Heart left ventricle (tissue), 16 donors: ENCODE data around the gene NCAPH2. TPM values are rescaled to one million over a fixed set of nuclear protein-coding genes. Genes with fewer than 3 reads are reported as not detected.

Experiments
- ATAC-seq, 4 donors: fragments of 200-7000 bp; cut with Tn5 transposase; one replicate each; pipeline ENCODE4 v1.9.1; 2020 to 2022; ENCODE audit warnings: moderate library complexity in 4 of 4, mild to moderate bottlenecking in 3 of 4, moderate number of reproducible peaks in 1 of 4
- DNase-seq, 5 donors: peaks; one replicate each; pipeline ENCODE4 v3.0.0-alpha.2; 2020
- H3K27ac ChIP-seq, 12 donors: fragments of 200-600 bp; sonication (generic) in 4 of 12; one replicate each; pipeline versions ENCODE4 v1.5.0 to v1.8.0; 2016 to 2022; ENCODE audit warnings: mild to moderate bottlenecking in 2 of 12
- H3K27me3 ChIP-seq, 9 donors: fragments of 200-600 bp; sonication (generic) in 2 of 9; one replicate each; pipeline versions ENCODE4 v1.5.1 to v1.8.0; 2016 to 2022; ENCODE audit warnings: mild to moderate bottlenecking in 3 of 9
- H3K36me3 ChIP-seq, 9 donors: fragments of 200-600 bp; sonication (generic) in 2 of 9; one replicate each; pipeline versions ENCODE4 v1.5.0 to v1.8.0; 2018 to 2022; ENCODE audit warnings: mild to moderate bottlenecking in 2 of 9
- H3K4me1 ChIP-seq, 12 donors: fragments of 200-600 bp; sonication (generic) in 4 of 12; one replicate each; pipeline versions ENCODE4 v1.5.0 to v1.8.0; 2016 to 2022; ENCODE audit warnings: mild to moderate bottlenecking in 3 of 12
- H3K4me3 ChIP-seq, 12 donors: fragments of 200-600 bp; sonication (generic) in 4 of 12; one replicate each; pipeline versions ENCODE4 v1.5.0 to v1.8.0; 2017 to 2022; ENCODE audit warnings: mild to moderate bottlenecking in 9 of 12, moderate library complexity in 4 of 12
- H3K9me3 ChIP-seq, 12 donors: fragments of 200-600 bp; sonication (generic) in 4 of 12; one replicate each; pipeline versions ENCODE4 v1.5.0 to v1.8.0; 2016 to 2022; ENCODE audit warnings: mild to moderate bottlenecking in 1 of 12
- POLR2A ChIP-seq, 2 donors: fragments of 450-650 bp; IDR thresholded peaks; one replicate each; pipeline ENCODE4 v1.6.1; 2017; ENCODE audit warnings: antibody characterized with exemption in 2 of 2, mild to moderate bottlenecking in 2 of 2, moderate library complexity in 2 of 2
- WGBS, 4 donors: extraction: QIAGEN DNeasy Blood & Tissue Kit in 2 of 4; methylation state at CpG; one replicate each; pipeline versions ENCODE4 v1.1.5 to v1.1.7; 2013 to 2018; 5-methylcytosine and 5-hydroxymethylcytosine counted together
- intact Hi-C, 10 donors: fragments of 100-400 bp; cut with DNase I; formaldehyde crosslinking; loops; one replicate each; pipeline versions ENCODE4 v1.11.1 to v1.14.2; 2022
- polyA plus RNA-seq, 2 donors: library from polyadenylated mRNA; stranded (reverse); fragments of 200-250 nt; gene quantifications; one replicate each; pipeline ENCODE4 v1.2.3, GENCODE V29; 2013
- total RNA-seq, 9 donors: library from RNA; depleted of rRNA in 2 of 9; stranded (reverse); fragments of >200 nt in 2 of 9; fragmentation: NEBNext Ultra II Directional in 3 of 9; extraction: Animal tissue kit (Norgen Biotek cat#: 25700) in 3 of 9; gene quantifications; one replicate each; pipeline versions ENCODE4 v1.1.0 to v1.2.4, GENCODE V29; 2016 to 2023
- TF ChIP-seq, protein P1 (sequence below), 12 donors: fragments of 200-600 bp; sonication (generic) in 4 of 12; IDR thresholded peaks; one replicate each; pipeline versions ENCODE4 v1.5.0 to v1.8.0; 2018 to 2022; ENCODE audit warnings: antibody characterized with exemption in 12 of 12, mild to moderate bottlenecking in 5 of 12
- donor health status: ischemic (EF 13 %, LVEDD 7.1; RV severe dilation, severe dysfunction).
- donor health status: healthy with polysubstance abuse.
- donor health status: DM: no; HTN: yes; CAD: no.
- donor health status: DM: no; HTN: no; CAD: no.
- donor health status: ischemic (EF 25% LVEDD 6.9; RV normal size, moderate dysfunction).
- donor health status: ischemic (EF 25% LVEDD 5.7; RV mildly dilated, moderate dysfunction).
- donor health status: healthy.
- donor health status: DM: yes; HTN: yes; CAD: no.
- donor health status: ischemic (EF 35%, LVEDD 5.7; RV mildly dilated, moderate dysfunction).
- donor health status: nonischemic (EF 11% LVEDD 7.7; RV severe dilation, severe dysfunction).
- donor health status: DM: yes; HTN: yes; CAD: no.
- donor health status: PGD.
- donor health status: ischemic (EF 29% LVEDD 5.4; RV normal size, mild dysfunction).
- donor health status: nonischemic (EF 23%, LVEDD 6.1; RV moderate dilation, normal function).

The NCAPH2 gene
- total and polyA plus RNA-seq, 11 donors: 24.7 to 43.3 (median 28.1) TPM

DNA sequence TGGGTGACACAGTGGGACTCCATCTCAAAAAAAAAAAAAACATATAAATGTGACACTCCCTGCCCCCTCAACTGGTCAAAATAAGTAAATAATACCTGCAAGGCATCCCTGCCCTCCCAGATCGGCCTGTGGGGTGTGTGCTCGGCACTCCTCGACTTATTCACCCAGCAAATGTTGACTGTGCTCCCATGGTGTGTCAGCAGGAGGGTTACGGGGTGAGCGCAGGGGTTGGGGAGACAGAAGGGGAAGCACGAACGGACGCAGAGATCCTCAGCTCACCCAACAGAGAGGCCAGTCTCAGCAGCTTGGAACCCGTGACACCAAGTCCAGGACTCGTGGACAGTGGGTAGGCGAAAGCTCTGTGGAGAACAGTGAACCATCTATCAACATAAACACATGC lies 28.3 kb upstream of the NCAPH2 start:
- ATAC-seq (no peak), DNase-seq (no peak)
- Histone ChIP-seq H3K27ac (no peak overlapping the region), H3K4me3 (no peak overlapping the region), H3K27me3 (peaks cover 24 to 57% (median 34%) of the 10 kb centered on the region in 9 donors), H3K4me1 (peaks cover 0 to 23% (median 8%) of the 10 kb centered on the region in 12 donors), H3K9me3 (no peaks in the 10 kb centered on the region), H3K36me3 (no peaks in the 10 kb centered on the region)
- TF ChIP-seq, protein P1, sequence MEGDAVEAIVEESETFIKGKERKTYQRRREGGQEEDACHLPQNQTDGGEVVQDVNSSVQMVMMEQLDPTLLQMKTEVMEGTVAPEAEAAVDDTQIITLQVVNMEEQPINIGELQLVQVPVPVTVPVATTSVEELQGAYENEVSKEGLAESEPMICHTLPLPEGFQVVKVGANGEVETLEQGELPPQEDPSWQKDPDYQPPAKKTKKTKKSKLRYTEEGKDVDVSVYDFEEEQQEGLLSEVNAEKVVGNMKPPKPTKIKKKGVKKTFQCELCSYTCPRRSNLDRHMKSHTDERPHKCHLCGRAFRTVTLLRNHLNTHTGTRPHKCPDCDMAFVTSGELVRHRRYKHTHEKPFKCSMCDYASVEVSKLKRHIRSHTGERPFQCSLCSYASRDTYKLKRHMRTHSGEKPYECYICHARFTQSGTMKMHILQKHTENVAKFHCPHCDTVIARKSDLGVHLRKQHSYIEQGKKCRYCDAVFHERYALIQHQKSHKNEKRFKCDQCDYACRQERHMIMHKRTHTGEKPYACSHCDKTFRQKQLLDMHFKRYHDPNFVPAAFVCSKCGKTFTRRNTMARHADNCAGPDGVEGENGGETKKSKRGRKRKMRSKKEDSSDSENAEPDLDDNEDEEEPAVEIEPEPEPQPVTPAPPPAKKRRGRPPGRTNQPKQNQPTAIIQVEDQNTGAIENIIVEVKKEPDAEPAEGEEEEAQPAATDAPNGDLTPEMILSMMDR (IDR thresholded peaks at IDR 0.05): no peak
- TF ChIP-seq POLR2A (IDR thresholded peaks at IDR 0.05): no peak
- intact Hi-C loops: no loop called here
- WGBS, 4 donors: 65 to 80% (median 76%) methylated on average over 10 to 11 of the region's 11 CpGs

DNA sequence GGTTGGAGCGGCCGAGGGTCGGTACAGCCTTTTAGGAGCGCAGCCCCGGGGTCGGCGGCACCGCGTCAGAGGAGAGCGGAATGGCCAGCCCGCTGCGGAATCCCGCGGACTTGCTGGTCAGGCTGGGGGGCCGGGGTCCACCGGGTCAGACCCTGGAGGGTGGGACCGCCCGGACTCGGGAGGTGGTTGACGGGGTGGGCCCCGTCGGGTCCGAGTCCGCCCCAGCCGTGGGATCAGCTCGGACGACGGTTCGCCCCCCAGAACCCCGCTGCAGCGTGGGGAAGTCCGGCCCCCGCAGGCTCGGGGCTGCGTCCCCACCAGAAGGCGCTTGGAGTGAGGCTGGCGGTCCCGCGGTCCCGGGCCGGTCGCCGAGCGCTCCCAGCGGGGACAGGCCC lies 27.0 kb upstream of the NCAPH2 start:
- H3K36me3 ChIP-seq: no peaks in the 10 kb centered on the region
- peaks cover 24 to 57% (median 34%) of the 10 kb centered on the region in 9 donors for H3K27me3 ChIP-seq
- intact Hi-C loops: no loop called here
- TF ChIP-seq POLR2A (IDR thresholded peaks at IDR 0.05): no peak
- TF ChIP-seq, protein P1 (IDR thresholded peaks at IDR 0.05): no peak
- peak overlapping the region; percentile 8 to 61 (median 40) for H3K4me3 ChIP-seq
- peaks cover 0 to 17% (median 4%) of the 10 kb centered on the region in 12 donors for H3K4me1 ChIP-seq
- H3K9me3 ChIP-seq: no peaks in the 10 kb centered on the region
- no peak for DNase-seq
- WGBS, 4 donors: 0 to 4% (median 3%) methylated on average over 13 to 45 of the region's 45 CpGs
- H3K27ac ChIP-seq: no peak overlapping the region
- no peak for ATAC-seq

DNA sequence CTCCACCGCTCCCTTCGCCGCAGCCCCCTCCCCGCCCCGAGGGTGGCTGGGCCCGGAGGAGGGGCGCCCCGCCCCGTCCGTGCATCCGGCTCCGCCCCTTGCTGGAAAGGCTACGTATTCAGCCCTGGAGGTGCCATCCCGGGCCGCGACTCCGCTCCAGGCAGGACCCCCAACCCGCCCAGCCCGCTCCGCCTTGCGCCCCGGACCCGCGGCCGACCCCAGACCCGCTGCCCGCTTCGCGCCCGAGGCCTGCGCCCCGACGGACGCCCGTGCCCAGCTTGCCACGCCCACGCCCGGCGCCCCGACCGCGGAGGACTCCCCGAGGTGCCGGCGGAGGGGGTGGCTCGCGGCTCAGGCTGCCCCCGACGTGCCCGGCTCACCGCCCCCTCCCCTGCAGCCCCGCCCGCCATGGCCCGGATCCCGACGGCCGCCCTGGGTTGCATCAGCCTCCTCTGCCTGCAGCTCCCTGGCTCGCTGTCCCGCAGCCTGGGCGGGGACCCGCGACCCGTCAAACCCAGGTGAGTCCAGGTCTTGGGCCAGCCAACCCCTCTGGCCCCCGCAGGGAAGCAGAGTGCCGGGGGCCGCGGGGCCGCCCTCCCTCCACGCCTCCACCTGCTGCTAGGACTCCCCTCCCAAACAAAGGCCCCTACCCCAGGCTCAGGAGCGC lies 26.5 kb upstream of the NCAPH2 start, which contains the start of gene ADM2:
TSS of gene ADM2 (plus strand) at position 104 of the 667 bp plus-strand sequence. CDS start at position 409, 305 bp downstream.
- WGBS, 4 donors: 1 to 5% (median 3%) methylated on average over 14 to 70 of the region's 70 CpGs
- ATAC-seq (peak in 2 of 4 donors; percentile 17 to 46), DNase-seq (peak in 2 of 5 donors; percentile 48 to 75)
- intact Hi-C loops: no loop called here
- TF ChIP-seq, protein P1 (IDR thresholded peaks at IDR 0.05): no peak
- no peak for TF ChIP-seq POLR2A (IDR thresholded peaks at IDR 0.05)
- Histone ChIP-seq H3K4me1 (peaks cover 0 to 17% (median 4%) of the 10 kb centered on the region in 12 donors), H3K9me3 (no peaks in the 10 kb centered on the region), H3K4me3 (peak within 1 kb of the TSS; percentile 8 to 61 (median 40)), H3K27me3 (peaks cover 24 to 57% (median 34%) of the 10 kb centered on the region in 9 donors), H3K27ac (no peak within 1 kb of the TSS), H3K36me3 (no peaks in the 10 kb centered on the region)
